GM10847 (cell line): ENCODE data around the gene ZNF532.

ENCODE experiments used
- POLR2A ChIP-seq: IDR thresholded peaks from 2 replicates; pipeline ENCODE4 v1.6.1; 2011; ENCODE audit not compliant: insufficient read length; ENCODE audit errors: extremely low read depth

Gene ZNF532

DNA sequence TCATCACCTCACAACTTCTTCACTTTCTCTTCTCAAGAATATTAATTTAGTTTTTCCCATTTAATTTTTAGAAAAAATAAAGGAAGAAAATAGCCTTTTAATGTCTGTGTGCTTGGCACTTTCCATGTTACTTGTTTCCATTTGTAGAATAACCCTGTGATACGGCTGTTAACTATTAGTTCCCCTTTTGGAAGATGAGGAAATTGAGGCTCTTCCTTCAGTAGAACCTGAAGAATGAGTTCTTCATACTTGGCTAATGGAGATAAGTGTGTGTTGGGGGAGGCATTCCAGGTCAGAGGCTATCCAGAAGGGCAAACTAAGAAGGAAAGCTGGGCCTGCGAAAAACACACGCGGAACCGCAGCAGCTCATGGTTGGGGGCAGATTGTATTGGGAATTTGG, 38.3 kb downstream of the ZNF532 start:
- no peak for TF ChIP-seq POLR2A

DNA sequence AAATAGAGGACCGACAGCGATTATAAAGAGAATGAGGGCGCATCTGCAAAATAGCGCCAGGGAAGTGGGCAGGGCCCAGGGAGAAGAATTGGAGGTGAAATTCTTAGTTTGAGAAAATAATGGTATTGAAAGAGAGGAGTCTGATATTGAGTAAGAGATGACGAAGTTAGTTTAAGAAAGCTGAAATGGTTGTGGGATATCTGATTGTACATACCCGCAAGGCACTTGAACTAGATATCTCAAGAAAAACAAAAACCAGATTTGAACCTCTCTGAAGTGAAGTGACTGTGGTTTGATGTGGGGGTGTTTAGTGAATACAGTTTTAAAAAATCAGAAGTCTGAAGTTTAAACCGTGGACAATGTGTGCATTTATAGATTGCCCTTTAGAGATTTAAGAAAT, 38.9 kb downstream of the ZNF532 start:
- TF ChIP-seq POLR2A: no peak

DNA sequence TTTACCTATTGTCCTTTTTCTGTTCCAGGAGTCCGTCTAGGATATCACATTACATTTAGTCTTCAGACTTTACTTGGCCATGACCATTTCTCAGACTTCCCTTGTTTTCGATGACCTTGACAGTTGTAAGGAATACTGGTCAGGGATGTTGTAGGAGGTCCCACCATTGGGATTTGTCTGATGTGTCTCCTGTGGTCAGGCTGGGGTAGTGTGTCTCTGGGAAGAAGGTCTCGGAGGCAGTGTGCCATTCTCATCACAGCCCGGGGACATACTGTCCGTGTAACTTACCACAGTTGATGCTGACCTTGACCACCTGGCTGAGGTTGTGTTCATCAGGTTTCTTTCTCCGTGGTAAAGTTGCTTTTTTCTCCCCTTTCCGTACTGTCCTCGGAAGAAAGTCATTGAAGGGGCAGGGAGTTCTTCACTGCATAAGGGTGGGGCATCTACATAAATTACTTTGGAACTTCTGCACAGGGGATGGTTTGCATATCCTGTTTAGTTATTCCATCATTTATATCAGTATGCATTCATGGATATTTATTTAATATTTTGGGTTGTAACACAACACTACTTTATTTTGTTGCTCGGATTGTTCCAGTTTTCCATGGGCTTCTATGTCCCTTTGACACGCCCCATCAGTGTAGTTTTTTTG, 41.2 kb downstream of the ZNF532 start:
- no peak for TF ChIP-seq POLR2A

DNA sequence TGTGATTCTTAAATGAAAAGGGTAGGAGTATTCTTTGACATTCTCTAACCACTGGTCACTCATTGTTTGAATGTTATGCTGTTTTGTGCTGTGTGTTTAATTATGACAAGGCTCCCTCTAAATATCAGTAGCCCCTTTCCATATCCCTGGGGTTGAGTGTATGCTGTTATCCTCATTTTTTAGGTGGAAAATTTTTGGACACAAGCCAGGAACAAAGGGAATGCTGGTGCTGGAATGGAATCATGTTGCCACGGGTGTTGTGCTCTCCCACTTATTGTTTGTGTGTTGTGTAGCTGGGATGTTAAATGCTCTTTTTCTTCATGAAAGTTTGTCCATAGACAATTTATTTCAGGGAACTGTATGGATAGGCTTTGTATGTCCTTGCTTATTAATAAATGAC, 43.3 kb downstream of the ZNF532 start:
- TF ChIP-seq POLR2A: no peak

DNA sequence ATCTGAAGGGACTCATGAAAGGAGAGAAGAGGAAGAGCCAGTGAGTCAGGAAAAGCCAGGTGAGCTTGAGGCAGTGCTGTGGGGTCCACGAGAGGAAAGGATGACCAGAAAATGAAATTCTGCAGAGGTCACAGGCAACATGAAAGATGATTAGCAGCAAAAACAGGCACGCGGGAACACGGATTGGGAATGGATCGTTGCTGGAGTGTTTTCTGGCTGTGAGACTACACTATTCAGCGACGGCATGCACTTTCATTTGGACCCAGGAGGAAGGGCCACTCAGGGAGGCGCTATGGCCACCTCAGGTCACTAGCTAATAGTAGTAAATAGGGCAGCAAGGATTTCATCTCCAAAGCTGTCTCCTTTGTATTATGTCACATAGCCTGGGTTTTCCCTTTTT, 44.8 kb downstream of the ZNF532 start:
- no peak for TF ChIP-seq POLR2A

DNA sequence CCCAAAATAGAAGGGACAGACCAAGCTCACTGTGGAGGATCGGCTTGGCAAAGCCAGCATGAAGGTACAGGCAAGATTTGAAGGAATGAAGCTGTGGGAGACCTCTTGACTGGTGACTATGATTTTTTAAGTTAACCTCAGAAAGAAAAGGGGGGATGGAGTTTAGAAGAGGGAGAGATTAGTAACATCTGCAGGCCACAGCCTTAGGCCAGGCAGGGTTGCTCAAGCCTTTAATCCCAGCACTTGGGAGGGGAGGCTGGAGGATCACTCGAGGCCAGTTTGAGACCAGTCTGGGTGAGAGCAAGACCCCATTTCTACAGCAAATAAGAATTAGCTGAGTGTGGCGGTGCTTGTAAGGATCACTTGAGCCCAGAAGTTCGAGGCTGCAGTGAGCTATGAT, 46.6 kb downstream of the ZNF532 start:
- no peak for TF ChIP-seq POLR2A

DNA sequence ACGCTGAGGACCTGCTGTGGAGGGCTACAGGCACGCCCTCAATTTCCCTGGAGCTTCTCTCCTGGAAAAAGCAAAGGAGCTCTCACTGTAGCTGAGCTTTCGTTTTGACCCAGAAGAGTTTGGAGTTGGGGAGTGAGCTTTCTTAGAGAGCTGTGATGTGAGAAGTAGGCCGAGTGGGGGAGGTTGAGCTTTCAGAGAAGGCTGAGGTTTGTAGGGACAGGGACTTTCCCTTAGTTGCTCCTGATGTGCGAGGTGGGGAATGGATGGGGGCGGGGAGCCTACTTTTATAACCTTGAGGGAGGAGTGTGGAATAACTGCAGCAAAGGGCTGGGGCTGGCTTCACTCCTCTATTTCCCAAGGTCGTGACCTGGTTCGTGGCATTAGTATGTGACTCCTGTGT, 47.1 kb downstream of the ZNF532 start:
- TF ChIP-seq POLR2A: no peak

DNA sequence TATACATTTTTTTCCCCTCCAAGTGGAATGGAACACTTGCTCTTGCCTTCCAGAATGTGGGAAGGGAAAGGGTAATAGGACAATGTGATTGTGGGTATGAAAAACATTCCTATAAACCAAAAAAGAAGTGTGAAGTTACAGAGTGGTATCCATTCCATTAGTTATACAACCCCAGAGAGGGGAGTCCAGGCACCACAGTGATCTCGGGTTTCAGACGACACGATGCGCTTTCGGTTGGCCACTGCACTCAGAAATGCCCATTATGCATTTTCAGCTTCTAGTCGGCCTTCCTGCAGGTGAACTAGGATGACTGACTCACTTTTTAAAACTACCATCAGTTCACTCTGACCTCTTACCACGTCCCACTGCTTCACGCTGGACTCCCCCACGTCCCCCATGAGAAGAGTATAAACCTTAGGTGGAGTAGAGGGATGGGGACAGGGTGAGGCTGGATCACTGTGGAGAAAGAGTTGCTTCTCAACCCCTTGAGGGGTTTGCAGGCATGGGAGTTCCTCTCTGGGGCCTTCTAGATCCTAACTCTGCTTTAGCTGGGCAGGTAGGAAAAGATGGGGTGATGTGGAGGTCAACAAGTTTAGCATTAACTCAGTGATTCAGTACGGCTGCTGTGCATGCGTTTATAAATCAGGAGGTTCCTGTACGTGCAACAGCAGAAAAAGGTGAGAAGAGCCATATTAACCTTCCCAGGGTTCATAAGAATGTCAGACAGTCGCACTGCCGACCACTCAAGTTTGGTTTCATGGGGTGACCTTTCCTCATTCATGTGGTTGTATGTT, 50.5 kb downstream of the ZNF532 start:
- TF ChIP-seq POLR2A: no peak

DNA sequence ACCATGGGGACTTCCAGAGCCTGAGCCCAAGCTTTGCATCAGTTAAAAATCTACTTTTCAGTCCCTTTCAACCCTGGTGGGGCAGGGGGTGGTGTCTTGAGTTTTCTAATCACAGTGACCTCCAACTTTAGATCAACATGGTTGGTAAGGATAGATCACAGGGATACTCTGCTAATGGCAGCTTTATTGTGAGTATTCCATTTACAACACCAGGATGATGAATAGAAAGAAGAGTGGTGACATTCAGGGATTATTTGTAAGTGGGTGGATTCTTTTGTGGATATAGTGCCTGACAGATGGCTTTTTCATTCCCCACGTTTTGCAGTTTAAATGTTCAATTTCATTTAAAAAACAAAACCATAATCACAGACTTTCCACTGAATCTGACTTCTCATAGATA, 51.3 kb downstream of the ZNF532 start:
- no peak for TF ChIP-seq POLR2A

DNA sequence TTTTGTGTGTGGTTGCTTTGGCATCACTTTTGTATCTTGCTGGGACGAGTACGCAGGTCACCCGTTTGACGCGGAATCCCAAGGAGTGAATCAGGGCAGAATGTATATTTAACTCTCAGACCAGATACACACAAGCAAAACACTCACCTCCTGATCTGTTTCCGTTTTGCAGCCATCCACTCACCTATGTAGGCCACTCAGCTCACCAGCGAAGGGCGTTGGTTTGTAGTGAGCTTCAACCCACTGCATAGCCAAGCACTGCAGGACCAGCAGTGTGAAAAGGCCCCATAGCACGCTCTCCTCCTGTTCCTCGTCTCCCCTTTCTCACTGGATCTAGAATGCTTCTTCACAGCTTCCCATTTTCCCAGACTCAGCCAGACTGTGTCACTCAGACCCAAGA, 58.3 kb downstream of the ZNF532 start:
- TF ChIP-seq POLR2A: no peak

DNA sequence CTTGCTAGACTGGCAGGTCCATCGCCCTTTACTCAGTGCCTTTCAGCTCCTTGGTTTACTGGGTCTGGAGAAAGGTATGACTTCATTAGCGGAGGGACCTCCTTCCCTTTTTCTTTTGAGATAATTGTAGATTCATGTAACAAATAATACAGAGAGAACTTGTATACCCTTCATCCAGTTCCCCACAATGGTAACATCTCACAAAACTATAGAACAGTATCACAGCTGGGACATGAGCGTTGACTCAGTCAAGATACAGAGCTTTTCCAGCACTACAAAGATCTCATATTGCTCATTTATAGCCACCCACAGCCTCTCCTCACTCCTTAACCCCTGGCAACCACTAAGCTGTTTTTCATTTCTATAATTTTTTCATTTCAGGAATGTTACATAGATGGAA, 59.8 kb downstream of the ZNF532 start:
- TF ChIP-seq POLR2A: no peak

DNA sequence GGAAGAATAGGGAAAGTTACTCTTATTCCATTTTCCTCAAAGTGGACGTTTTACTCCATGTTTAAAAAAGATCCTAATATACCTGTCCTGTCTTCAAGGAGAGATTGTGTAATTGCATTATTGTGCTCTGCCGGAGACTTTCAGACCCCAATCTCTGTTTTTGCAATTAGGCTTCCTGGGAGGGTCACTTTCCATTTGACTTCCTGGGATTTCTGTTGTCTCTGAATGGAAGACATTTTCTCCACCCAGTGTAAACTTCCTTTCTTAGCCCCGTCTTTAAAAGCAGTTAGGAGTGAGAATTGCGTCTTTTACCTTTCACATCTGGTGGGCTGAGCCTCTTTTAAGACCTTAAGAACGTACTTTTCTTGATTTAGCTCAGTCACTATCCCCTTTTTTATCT, 63.0 kb downstream of the ZNF532 start:
- no peak for TF ChIP-seq POLR2A

DNA sequence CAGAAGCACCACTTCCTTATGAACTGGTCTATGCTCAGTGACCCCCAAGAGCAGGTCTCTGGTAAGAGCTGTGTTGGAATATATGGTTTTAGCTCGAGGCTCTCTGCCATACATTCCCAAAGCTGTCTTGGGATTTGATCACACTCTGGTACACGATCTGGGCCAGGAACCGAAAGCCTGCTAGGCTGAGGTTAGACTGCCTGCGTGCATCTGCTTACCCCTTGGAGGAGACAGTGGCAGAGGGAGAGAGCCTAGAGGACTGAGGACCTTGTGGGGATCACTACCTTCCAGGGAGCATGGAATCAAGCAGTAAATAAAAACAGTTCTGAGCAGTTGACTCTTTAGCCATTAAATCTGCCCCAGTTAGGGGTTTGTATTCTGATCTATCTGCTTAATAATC, 63.7 kb downstream of the ZNF532 start:
- TF ChIP-seq POLR2A: no peak

DNA sequence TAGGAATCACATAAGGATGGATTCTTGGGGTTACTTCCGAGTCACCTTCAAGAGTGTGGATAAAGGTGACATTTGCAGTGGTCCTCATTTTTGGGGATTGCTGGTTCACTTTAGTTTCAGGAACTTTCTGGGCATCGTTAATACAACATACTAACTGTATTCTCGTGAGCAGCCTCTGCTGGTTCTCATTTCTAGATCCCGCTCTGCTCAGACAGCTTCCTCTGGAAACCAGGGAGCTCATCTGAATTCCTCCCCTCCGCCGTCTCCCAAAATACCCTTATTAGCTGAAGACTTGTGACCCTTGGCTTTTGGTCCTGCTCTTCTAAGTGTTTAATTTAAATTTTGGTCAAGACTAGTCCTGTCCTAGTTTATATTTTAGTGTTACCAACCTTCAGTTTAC, 64.5 kb downstream of the ZNF532 start:
- no peak for TF ChIP-seq POLR2A

DNA sequence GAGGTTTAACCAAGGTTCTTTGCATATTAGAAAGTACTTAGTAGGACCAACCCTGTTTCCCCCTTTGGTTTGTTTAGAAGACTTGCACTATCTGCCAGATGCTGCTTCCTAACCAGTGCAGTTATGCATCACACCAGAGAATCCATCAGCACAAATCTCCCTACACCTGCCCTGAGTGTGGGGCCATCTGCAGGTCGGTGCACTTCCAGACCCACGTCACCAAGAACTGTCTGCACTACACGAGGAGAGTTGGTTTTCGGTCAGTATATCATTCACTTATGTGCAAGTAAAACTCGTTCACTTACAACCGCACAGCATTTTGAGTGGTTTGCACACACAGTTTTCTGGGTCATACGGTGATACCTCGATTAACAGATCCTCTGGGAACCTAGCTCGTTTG, 69.7 kb downstream of the ZNF532 start:
- TF ChIP-seq POLR2A: no peak

DNA sequence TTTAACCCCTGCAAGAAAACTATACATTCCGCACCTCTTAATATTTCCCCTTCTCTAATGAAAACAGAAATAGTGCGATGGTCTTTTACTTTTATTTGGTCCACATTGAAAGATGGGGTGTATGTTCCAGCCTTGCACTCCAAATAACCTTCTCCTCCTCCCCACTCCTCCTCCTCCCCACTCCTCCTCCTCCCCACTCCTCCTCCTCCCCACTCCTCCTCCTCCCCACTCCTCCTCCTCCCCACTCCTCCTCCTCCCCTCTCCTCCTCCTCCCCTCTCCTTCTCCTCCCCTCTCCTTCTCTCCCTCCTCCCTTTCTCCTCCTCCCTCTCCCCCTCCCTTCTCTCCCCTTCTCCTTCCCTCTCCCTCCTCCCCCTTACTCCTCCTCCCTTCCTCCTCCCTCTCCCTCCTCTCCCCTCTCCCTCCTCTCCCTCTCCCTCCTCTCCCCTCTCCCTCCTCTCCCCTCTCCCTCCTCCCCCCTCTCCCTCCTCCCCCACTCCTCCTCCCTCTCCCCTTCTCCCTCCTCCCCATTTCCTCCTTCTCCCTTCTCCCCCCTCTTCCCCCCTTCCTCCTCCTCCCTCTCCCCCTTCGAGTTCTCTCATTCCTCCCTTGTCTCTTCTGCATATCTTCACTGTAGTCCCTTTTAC, 70.4 kb downstream of the ZNF532 start:
- no peak for TF ChIP-seq POLR2A
